ENCODE results near the gene UMODL1.

UMODL1 gene

GRCh38 chr21:42135386-42136052, 64.4 kb downstream of the UMODL1 start:
- no peak for DNase-seq

GRCh38 chr21:42137191-42137904, 66.2 kb downstream of the UMODL1 start:
- no peak for DNase-seq

GRCh38 chr21:42140196-42140934, 69.2 kb downstream of the UMODL1 start:
- DNase-seq, result no peak

- no peak for DNase-seq
Measured at GRCh38 chr21:42141643-42142042, 70.5 kb downstream of the UMODL1 start.

- no peak for DNase-seq
Measured at GRCh38 chr21:42142141-42142540, 71.0 kb downstream of the UMODL1 start.

- DNase-seq, result no peak
Measured at GRCh38 chr21:42142627-42143026, 71.5 kb downstream of the UMODL1 start.

GRCh38 chr21:42143111-42143510, 72.0 kb downstream of the UMODL1 start:
- no peak for DNase-seq

GRCh38 chr21:42144221-42144620, 73.1 kb downstream of the UMODL1 start:
- DNase-seq, result no peak

- no peak for DNase-seq
Measured at GRCh38 chr21:42144679-42145568, 73.8 kb downstream of the UMODL1 start.

- DNase-seq, result peak; percentile 64 to 67
Measured at GRCh38 chr21:42145569-42146272, 74.6 kb downstream of the UMODL1 start.

GRCh38 chr21:42146273-42146805, 75.2 kb downstream of the UMODL1 start:
- no peak for DNase-seq

- DNase-seq, result no peak
Measured at GRCh38 chr21:42146821-42147220, 75.7 kb downstream of the UMODL1 start.

GRCh38 chr21:42147386-42148020, 76.4 kb downstream of the UMODL1 start:
- DNase-seq, result no peak

- no peak for DNase-seq
Measured at GRCh38 chr21:42148097-42148496, 77.0 kb downstream of the UMODL1 start.

- DNase-seq, result no peak
Measured at GRCh38 chr21:42148584-42148983, 77.5 kb downstream of the UMODL1 start.

GRCh38 chr21:42149656-42150473, 78.7 kb downstream of the UMODL1 start:
- DNase-seq, result no peak

GRCh38 chr21:42150474-42151085, 79.5 kb downstream of the UMODL1 start:
- no peak for DNase-seq

GRCh38 chr21:42151148-42151947, 80.2 kb downstream of the UMODL1 start:
- no peak for DNase-seq

GRCh38 chr21:42151948-42152220, 80.8 kb downstream of the UMODL1 start:
- no peak for DNase-seq

Measured in stimulated activated CD4-positive, alpha-beta T cell treated with anti-CD3 and anti-CD28 coated beads, Interleukin-2, amount 100 ng/mL, for 24 hours (primary cell).